Peyer's patch (tissue), 4 donors: Measurements from ENCODE around the gene FAM50A. TPM values are rescaled to one million over a fixed set of nuclear protein-coding genes. Genes with fewer than 3 reads are reported as not detected.

Experiments used
- DNase-seq, 3 donors: peaks; one replicate each; pipeline ENCODE4 v3.0.0-alpha.2; 2017 to 2019
- H3K27ac ChIP-seq, 4 donors: fragments of 200-600 bp; sonication (generic); one replicate each; pipeline ENCODE4 v1.5.1; 2016 to 2019
- H3K27me3 ChIP-seq, 2 donors: fragments of 200-600 bp; sonication (generic); one replicate each; pipeline ENCODE4 v1.5.1; 2019
- H3K36me3 ChIP-seq, 3 donors: fragments of 200-600 bp; sonication (generic); one replicate each; pipeline ENCODE4 v1.5.1; 2016 to 2019
- H3K4me1 ChIP-seq, 4 donors: fragments of 200-600 bp; sonication (generic); one replicate each; pipeline ENCODE4 v1.5.1; 2016 to 2019
- H3K4me3 ChIP-seq, 4 donors: fragments of 200-600 bp; sonication (generic); 1 replicate in 3 of 4; 2 replicates in 1 of 4; pipeline ENCODE4 v1.5.1; 2016 to 2019; ENCODE audit warnings: mild to moderate bottlenecking in 1 of 4
- H3K9me3 ChIP-seq, 4 donors: fragments of 200-600 bp; sonication (generic); one replicate each; pipeline ENCODE4 v1.5.1; 2016 to 2019; ENCODE audit warnings: mild to moderate bottlenecking in 1 of 4
- CTCF ChIP-seq, 6 experiments: fragments of 450-650 bp in 4 of 6; fragments of 200-600 bp in 2 of 6; sonication (generic) in 1 of 6; IDR thresholded peaks; one replicate each; pipeline ENCODE4 v1.5.1; 2017 to 2019; ENCODE audit warnings: antibody characterized with exemption in 6 of 6, mild to moderate bottlenecking in 3 of 6, moderate library complexity in 1 of 6
- POLR2A ChIP-seq, 2 donors: fragments of 450-650 bp; IDR thresholded peaks; one replicate each; pipeline ENCODE4 v1.5.1; 2017; ENCODE audit warnings: antibody characterized with exemption in 2 of 2, mild to moderate bottlenecking in 2 of 2, moderate library complexity in 2 of 2
- total RNA-seq, 4 donors: library from RNA; depleted of rRNA; stranded (reverse); fragments of >200 nt; gene quantifications; one replicate each; pipeline ENCODE4 v1.1.0, GENCODE V29; 2016

The FAM50A gene
- total RNA-seq, 4 donors from 2014 or later, result 35.6 to 212 (median 54.6) TPM

- Histone ChIP-seq H3K4me3 (peak overlapping the region; percentile 66 to 72 (median 70)), H3K27me3 (no peaks in the 10 kb centered on the region), H3K36me3 (no peaks in the 10 kb centered on the region), H3K9me3 (no peaks in the 10 kb centered on the region), H3K4me1 (peaks cover 0 to 3% (median 2%) of the 10 kb centered on the region in 4 donors), H3K27ac (peak overlapping the region in 3 of 4 donors; percentile 72 to 87 (median 78))
- peak in 2 of 3 donors; percentile 63 to 66 for DNase-seq
- no peak for TF ChIP-seq POLR2A (IDR thresholded peaks at IDR 0.05)
These were observed 15.2 kb downstream of the FAM50A start for GRCh38 chrX:154458954-154459778.

DNA sequence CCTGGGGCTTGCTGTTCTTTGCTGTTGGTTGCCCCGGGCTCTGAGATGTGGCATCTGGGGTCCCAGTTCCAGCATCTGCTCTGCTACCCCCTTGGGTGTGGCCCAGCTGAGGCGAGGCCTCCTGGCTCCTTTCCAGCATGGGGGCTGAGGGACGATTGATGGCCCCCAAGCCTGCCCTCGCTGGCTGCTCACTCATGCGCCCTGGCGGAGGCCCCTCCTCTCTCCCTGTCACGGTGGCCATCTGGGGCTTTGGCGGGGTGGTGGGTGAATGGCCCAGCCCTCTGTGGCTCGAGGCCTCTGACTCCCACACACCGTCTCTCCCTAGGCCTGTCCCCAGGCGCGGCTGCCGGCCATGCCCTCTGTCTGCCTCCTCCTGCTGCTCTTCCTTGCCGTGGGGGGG, 15.9 kb downstream of the FAM50A start:
- peak overlapping the region in 1 of 4 donors; percentile 78 for H3K27ac ChIP-seq
- H3K36me3 ChIP-seq, result no peaks in the 10 kb centered on the region
- peaks cover 0 to 3% (median 2%) of the 10 kb centered on the region in 4 donors for H3K4me1 ChIP-seq
- H3K9me3 ChIP-seq, result no peaks in the 10 kb centered on the region
- no peak for DNase-seq
- H3K4me3 ChIP-seq, result no peak overlapping the region
- no peaks in the 10 kb centered on the region for H3K27me3 ChIP-seq
- TF ChIP-seq POLR2A (IDR thresholded peaks at IDR 0.05), result no peak
- no peak for TF ChIP-seq CTCF (IDR thresholded peaks at IDR 0.05)

GRCh38 chrX:154460326-154460725, 16.4 kb downstream of the FAM50A start:
- Histone ChIP-seq H3K4me1 (peaks cover 0 to 3% (median 2%) of the 10 kb centered on the region in 4 donors), H3K27ac (no peak overlapping the region), H3K4me3 (no peak overlapping the region), H3K36me3 (no peaks in the 10 kb centered on the region), H3K27me3 (no peaks in the 10 kb centered on the region), H3K9me3 (no peaks in the 10 kb centered on the region)
- TF ChIP-seq POLR2A (IDR thresholded peaks at IDR 0.05) (no peak), CTCF (IDR thresholded peaks at IDR 0.05) (no peak)
- no peak for DNase-seq

DNA sequence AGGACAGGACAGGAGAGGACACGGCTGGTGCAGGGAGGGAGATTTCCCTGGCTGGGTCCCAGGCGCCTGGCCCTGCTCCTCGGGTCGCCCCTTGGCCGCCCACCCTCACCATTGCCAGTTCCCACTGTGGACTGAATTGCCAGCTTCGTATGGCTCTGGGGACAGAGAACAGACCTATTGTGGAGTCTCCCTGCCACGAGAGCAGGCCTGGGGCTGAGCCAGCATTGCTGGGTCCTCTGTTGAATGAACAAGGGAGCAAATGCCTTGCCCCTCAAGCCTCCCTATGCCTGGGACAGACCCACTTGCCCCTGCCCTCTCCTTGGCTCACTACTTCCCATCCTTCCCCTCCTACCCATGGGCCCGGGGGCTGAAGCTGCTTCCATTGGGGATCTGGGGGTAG, 18.5 kb downstream of the FAM50A start:
- DNase-seq, result no peak
- TF ChIP-seq POLR2A (IDR thresholded peaks at IDR 0.05) (no peak), CTCF (IDR thresholded peaks at IDR 0.05) (no peak)
- H3K4me3 ChIP-seq, result no peak overlapping the region
- H3K4me1 ChIP-seq, result peaks cover 0 to 3% (median 2%) of the 10 kb centered on the region in 4 donors
- no peaks in the 10 kb centered on the region for H3K9me3 ChIP-seq
- no peaks in the 10 kb centered on the region for H3K27me3 ChIP-seq
- H3K36me3 ChIP-seq, result peaks cover 0 to 19% (median 0%) of the 10 kb centered on the region in 3 donors
- H3K27ac ChIP-seq, result no peak overlapping the region

- H3K27me3 ChIP-seq, result no peaks in the 10 kb centered on the region
- TF ChIP-seq POLR2A (IDR thresholded peaks at IDR 0.05) (no peak), CTCF (IDR thresholded peaks at IDR 0.05) (no peak)
- no peak overlapping the region for H3K27ac ChIP-seq
- peaks cover 0 to 3% (median 2%) of the 10 kb centered on the region in 4 donors for H3K4me1 ChIP-seq
- DNase-seq, result no peak
- H3K36me3 ChIP-seq, result peaks cover 0 to 19% (median 0%) of the 10 kb centered on the region in 3 donors
- H3K4me3 ChIP-seq, result no peak overlapping the region
- H3K9me3 ChIP-seq, result no peaks in the 10 kb centered on the region
These were observed 19.8 kb downstream of the FAM50A start for GRCh38 chrX:154463611-154464220.

DNA sequence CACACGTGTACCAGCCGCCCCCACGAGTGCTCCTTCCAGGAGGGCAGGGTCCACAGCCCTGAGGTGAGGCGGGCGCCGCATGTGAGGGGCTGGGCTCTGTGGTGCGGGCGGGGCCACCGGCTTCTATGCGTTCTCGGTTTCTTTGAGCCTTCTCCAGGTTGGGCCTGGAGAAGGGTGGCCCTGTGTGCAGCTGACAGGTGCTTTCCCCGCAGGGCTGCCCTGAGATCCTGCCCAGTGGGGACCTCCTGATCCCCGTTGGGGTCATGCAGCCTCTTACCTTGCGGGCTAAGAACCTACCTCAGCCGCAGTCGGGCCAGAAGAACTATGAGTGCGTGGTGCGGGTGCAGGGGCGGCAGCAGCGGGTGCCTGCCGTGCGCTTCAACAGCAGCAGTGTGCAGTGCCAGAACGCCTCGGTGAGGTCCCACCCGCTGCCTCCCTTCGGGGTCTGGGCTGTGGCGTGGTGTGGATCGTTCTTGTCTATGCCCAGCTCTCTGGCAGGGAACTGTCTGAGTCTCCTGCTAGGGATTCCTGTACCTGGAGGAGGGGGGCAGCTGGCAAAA, 20.9 kb downstream of the FAM50A start:
- no peaks in the 10 kb centered on the region for H3K4me1 ChIP-seq
- H3K9me3 ChIP-seq, result no peaks in the 10 kb centered on the region
- H3K27ac ChIP-seq, result no peak overlapping the region
- H3K36me3 ChIP-seq, result peaks cover 0 to 19% (median 0%) of the 10 kb centered on the region in 3 donors
- H3K4me3 ChIP-seq, result no peak overlapping the region
- no peak for DNase-seq
- no peaks in the 10 kb centered on the region for H3K27me3 ChIP-seq
- no peak for TF ChIP-seq CTCF (IDR thresholded peaks at IDR 0.05)
- no peak for TF ChIP-seq POLR2A (IDR thresholded peaks at IDR 0.05)
